Body of pancreas (tissue), 4 donors: ENCODE results near the gene PGA5.

Experiments used
- CTCF ChIP-seq, 7 experiments: fragments of 450-650 bp in 4 of 7; fragments of 200-600 bp in 3 of 7; sonication (generic) in 3 of 7; IDR thresholded peaks; one replicate each; pipeline ENCODE4 v1.5.1; 2016 to 2019; ENCODE audit warnings: antibody characterized with exemption in 7 of 7
- POLR2A ChIP-seq, 3 donors: fragments of 450-650 bp; IDR thresholded peaks; one replicate each; pipeline ENCODE4 v1.6.1; 2016; ENCODE audit warnings: antibody characterized with exemption in 3 of 3, mild to moderate bottlenecking in 2 of 3

GRCh38 chr11:61275191-61275590 is 34.2 kb downstream of the PGA5 start:
- TF ChIP-seq CTCF (IDR thresholded peaks at IDR 0.05) (no peak), POLR2A (IDR thresholded peaks at IDR 0.05) (no peak)
